Skin epidermis (tissue), 12 donors: ENCODE results near the gene CARS2.
"Not testable (repeated sequence)": the region's sequence is repeated elsewhere in the genome, so short reads cannot be mapped to it uniquely, and the experiment has no call there.

Experiments
- H3K27ac ChIP-seq, 21 experiments: fragments of 200-600 bp; sonication (generic) in 11 of 21; one replicate each; pipeline ENCODE4 v1.5.0; 2020; ENCODE audit warnings: mild to moderate bottlenecking in 3 of 21, inconsistent platforms in 2 of 21, moderate library complexity in 2 of 21
- H3K4me3 ChIP-seq, 7 experiments: fragments of 200-600 bp; sonication (generic) in 2 of 7; one replicate each; pipeline ENCODE4 v1.5.0; 2020; ENCODE audit warnings: inconsistent platforms in 2 of 7, mild to moderate bottlenecking in 2 of 7, moderate library complexity in 1 of 7

CARS2 gene

DNA sequence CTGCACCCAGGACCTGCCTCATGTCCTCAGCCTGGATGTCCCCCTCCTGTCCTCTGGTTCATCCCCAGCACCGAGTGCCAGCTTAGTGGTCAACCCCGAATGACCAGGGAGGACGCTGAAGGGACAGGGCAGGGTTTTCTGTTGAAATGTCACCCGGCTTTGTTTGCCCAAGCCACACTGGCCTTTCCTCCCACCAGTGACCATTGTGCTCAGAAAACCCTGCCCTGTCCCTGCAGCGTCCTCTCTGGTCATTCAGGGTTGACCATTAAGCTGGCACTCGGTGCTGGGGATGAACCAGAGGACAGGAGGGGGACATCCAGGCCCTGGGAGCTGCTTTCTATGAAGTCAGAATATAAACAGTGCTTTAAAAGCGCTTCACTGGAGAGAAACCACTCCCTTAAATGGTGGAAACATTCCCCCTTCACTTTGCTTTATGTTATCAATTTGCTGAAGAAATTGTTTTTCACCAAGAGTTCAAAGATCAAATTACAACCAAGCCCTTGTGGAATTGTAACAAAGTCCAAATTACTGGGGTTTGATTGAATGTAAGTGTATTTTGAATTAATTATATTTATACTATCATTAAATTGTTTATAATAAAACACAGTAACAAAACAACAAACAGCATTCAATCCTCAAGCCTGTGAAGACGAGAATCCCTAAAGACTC is 21.4 kb downstream of the CARS2 start:
- Histone ChIP-seq H3K4me3 (no peak overlapping the region), H3K27ac (no peak overlapping the region)

DNA sequence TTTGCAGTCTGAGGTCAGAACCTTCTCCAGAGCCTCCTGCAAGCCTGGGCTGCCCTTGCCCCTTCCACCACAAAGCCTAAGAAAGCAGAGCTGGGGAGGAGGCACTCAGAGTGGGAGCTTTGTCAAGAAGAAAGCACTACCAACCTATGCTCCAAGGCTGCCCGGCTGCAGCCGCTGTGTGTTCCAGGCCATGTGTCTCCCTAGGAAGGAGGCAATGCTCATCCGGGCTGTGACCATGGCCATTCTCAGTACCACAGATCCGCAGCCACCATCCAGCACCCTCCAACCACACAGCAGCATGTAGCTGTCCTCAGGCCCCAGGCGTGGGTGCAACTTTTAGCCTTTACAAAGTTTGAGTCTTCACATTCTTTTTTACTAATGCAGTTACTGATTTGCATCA is 22.0 kb downstream of the CARS2 start:
- Histone ChIP-seq H3K27ac (no peak overlapping the region), H3K4me3 (no peak overlapping the region)

DNA sequence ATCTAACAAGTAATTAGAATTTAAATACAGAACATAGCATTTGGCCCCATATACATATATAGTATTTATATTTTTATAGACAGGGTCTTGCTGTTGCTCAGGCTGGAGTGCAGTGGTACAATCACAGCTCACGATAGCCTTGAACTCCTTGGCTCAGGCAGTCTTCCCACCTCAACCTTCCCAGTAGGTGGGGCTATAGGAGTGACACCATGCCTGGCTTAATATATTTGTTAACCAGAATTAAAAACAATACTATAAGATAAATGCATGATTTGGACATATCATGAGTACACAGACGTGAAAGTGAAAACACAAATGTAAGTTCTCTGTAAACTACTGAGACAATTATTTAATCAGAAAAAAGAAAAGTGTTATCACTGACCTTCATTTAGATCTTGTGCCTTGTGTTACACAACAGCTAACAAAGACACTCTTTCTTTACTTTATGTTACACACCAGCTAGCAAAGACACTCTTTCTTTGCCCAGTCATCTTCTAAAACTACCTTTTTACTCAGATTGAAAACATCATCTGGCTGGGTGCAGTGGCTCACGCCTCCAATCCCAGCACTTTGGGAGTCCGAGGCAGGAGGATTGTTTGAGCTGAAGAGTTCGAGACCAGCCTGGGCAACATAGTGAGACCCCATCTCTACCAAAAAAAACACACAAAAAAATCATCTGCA is 22.6 kb downstream of the CARS2 start:
- Histone ChIP-seq H3K27ac (no peak overlapping the region), H3K4me3 (no peak overlapping the region)

DNA sequence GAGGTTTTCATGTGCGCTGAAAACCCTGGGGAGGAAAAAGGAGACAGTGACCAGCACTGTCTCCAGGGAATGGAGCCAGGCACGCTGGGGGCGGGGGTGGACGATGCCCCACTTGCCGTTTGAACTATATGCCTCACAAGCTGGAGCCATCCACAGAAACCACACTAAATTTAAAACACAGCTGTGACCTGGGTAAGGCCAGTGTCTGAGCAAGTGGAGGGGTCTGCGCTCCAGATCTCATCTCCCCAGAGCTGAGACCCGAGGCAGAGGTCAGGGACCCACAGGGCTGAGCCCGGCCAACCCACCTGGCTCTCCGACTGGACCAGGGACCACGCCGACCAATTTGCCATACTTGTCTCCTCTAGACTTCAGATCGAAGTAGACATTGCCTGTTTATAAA is 23.2 kb downstream of the CARS2 start:
- Histone ChIP-seq H3K27ac (no peak overlapping the region), H3K4me3 (no peak overlapping the region)

- no peak overlapping the region for H3K27ac ChIP-seq
- H3K4me3 ChIP-seq: no peak overlapping the region
These were observed 23.9 kb downstream of the CARS2 start for GRCh38 chr13:110681868-110682550.

DNA sequence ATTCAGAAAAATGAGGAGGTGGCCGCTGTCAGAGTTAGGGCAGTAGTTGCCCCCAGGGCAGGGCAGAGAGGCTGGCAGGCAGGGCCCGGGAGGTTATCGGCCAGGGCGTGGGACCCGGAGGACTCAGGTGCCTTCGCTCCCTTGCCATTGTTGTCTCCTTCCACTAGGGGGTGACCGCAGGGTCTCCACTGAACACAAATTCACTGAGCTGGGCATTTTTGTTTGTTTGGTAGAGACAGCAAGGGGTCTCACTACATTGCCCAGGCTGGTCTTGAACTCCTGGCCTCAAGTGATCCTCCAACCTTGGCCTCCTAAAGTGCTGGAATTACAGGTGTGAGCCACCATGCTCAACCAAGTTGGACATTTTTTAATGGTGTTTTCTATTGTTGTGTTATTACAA is 25.1 kb downstream of the CARS2 start:
- H3K4me3 ChIP-seq: no peak overlapping the region
- no peak overlapping the region for H3K27ac ChIP-seq

GRCh38 chr13:110677731-110678545 is 28.0 kb downstream of the CARS2 start:
- Histone ChIP-seq H3K27ac (no peak overlapping the region), H3K4me3 (no peak overlapping the region)

DNA sequence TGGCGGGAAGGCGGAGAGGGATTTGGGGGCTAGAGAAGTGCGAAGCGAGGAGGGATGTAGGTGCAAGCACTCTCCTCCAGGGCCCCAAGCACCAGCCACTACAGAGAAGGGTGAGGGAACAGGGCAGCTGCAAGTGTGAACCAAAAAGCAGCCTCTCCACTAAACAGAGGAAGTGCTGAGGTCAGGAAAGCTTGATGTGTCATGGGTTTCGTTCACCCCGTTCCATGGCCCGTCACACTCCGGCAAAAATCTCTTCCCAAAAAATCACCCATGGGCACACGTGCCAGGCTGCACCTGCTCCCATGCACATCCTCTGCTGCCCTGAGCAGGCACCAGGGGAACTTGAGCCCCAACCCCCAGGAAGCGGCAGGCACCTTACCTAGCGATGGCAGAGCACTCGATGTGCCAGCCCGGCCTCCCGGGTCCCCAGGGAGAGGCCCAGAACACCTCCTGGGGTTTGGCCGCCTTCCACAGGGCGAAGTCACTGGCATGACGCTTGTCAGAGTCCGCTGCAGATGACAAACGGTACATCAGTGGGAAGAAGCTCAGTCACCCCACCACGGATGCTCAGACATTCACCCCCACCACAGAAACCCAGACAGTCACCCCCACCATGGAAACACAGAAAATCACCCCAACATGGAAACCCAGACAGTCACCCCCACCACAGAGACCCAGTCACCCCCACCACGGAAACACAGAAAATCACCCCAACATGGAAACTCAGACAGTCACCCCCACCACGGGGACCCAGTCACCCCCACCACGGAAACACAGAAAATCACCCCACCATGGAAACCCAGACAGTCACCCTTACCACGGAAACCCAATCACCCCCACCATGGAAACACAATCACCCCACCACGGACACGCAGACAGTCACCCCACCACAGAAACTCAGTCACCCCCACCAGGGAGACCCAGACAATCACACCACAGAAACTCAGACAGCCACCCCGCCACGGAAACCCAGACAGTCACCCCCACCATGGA is 29.0 kb downstream of the CARS2 start:
- Histone ChIP-seq H3K27ac (peak overlapping the region in 4 of 21 experiments; percentile 50 to 75 (median 62)), H3K4me3 (no peak overlapping the region)

- not testable (repeated sequence) for H3K4me3 ChIP-seq, H3K27ac ChIP-seq
These were observed 36.1 kb downstream of the CARS2 start for GRCh38 chr13:110669814-110670213.

DNA sequence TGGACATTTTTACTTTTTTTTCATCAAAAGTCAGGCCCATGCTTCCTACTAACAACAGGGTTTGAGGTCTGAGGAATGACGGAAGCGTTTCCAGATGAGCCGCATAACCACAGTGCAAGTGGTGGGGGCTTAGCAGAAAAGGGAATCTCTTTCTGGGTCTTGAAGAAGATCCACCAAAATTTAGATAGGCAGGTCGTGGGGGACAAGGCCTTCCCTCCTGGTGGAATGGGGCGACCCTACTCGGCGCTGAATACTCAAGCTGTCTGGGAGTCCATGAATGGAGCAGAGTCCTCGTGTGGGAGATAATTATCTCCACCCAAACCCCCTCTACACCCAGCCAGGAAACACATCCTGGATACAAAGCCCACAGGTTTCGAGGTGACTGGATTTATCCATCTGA is 36.9 kb downstream of the CARS2 start:
- Histone ChIP-seq H3K27ac (no peak overlapping the region), H3K4me3 (no peak overlapping the region)

- peak overlapping the region in 1 of 21 experiments; percentile 45 for H3K27ac ChIP-seq
These were observed 39.7 kb downstream of the CARS2 start for GRCh38 chr13:110666255-110666533.

DNA sequence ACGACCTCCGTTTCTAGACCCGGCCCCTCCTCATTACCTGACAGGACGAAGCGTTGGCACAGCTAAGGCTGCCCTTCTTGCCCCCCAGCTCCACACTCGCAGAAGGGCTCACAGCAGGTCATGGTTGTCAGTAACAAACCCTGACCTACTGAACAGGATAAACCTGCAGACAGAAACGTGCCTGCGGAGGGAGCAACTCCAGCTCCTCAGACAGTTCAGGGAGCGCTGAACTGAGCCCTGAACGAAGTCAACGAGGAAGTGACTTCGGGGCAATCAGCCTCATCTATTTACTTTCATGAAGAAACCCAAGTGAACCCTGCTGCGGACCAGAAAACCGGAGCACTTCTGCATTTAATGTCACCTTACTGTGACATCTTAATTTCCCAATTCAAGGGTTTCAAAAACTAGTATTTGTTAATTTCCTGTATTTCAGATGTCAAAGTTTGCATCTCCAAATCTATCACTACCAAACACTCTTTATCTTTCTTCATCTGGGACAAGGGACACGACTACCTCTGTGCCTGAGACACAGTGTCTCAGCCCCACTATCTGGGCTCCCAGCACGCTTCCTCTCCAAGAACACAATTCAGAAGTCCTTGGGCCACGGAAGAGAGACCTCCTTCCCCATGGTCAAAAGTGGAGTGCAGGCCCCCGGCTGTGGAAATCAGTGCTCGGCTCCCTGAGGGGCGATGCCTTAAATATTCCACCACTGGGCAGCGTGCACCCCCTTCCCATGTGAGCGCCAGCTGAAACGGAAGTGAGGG is 40.2 kb downstream of the CARS2 start:
- Histone ChIP-seq H3K4me3 (no peak overlapping the region), H3K27ac (peak overlapping the region in 1 of 21 experiments; percentile 76)

More at GRCh38 chr13:110666255-110666533, 39.7 kb downstream of the CARS2 start:
- no peak overlapping the region for H3K4me3 ChIP-seq

- H3K4me3 ChIP-seq: no peak overlapping the region
- peak overlapping the region in 1 of 21 experiments; percentile 76 for H3K27ac ChIP-seq
These were observed 41.2 kb downstream of the CARS2 start for GRCh38 chr13:110664673-110665072.

GRCh38 chr13:110664041-110664440 is 41.9 kb downstream of the CARS2 start:
- H3K4me3 ChIP-seq: no peak overlapping the region
- H3K27ac ChIP-seq: peak overlapping the region in 1 of 21 experiments; percentile 0

DNA sequence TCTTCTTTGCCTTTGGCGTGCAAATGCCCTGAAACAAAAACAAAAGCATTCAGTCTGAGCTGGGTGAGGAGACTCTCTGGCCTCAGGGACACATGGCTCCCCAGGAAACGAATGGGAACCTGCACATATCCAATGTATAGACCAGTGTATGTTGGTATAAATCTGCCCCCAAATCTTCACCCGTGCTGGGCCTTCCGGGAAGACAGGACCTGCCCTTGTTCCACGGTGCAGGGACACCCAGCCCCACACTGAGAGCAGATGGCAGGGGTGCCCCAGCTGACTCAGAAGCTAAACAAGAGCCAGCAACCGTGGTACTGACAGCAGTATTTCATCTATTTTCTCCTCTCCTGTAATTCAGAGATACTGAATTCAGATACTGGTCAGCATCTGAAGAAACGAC is 42.4 kb downstream of the CARS2 start:
- Histone ChIP-seq H3K4me3 (no peak overlapping the region), H3K27ac (no peak overlapping the region)

GRCh38 chr13:110662777-110663443 is 43.0 kb downstream of the CARS2 start:
- H3K27ac ChIP-seq: no peak overlapping the region
- H3K4me3 ChIP-seq: no peak overlapping the region

GRCh38 chr13:110662091-110662490 is 43.8 kb downstream of the CARS2 start:
- no peak overlapping the region for H3K27ac ChIP-seq
- H3K4me3 ChIP-seq: no peak overlapping the region

DNA sequence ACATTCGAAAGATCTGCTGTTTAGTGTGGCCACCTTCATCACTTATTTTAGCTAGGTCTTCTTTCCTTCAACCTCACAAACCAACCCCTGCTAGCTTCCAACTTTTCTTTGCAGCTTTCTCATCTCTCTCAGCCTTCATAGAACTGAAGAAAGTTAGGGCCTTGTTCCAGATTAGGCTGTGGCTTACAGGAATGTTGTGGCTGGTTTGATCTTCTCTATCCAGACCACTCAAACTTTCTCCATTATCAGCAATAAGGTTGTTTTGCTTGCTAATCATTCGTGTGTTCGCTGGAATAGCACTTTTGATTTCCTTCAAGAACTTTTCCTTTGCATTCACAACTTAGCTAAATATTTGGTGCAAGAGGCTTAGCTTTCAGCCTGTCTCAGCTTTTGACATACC is 44.7 kb downstream of the CARS2 start:
- Histone ChIP-seq H3K27ac (no peak overlapping the region), H3K4me3 (no peak overlapping the region)
